GM12801 (cell line): ENCODE data around the gene AFAP1L1.

Source experiments
- CTCF ChIP-seq: IDR thresholded peaks from one replicate; pipeline ENCODE4 v1.5.1; 2011; ENCODE audit warnings: control low read depth; ENCODE audit not compliant: insufficient read length; ENCODE audit errors: extremely low read depth

The AFAP1L1 gene

GRCh38 chr5:149388498-149389190, 117.0 kb downstream of the AFAP1L1 start:
- TF ChIP-seq CTCF = no peak

- TF ChIP-seq CTCF = no peak
These were observed 118.2 kb downstream of the AFAP1L1 start for GRCh38 chr5:149389552-149390495.
